GM12878 (cell line): ENCODE results near the gene ANKRD34A. TPM values are rescaled to one million over a fixed set of nuclear protein-coding genes. Genes with fewer than 3 reads are reported as not detected.

Experiments used
- ATAC-seq: fragments of 200-7000 bp; cut with Tn5 transposase; 3 replicates; pipeline ENCODE4 v1.9.1; 2020; ENCODE audit warnings: mild to moderate bottlenecking, moderate library complexity
- BruUV-seq: library from RNA; stranded (reverse); fragments of 400-500 nt; replicated peaks from 2 replicates; lab custom pipeline; 2021; lab: Mats Ljungman, UMichigan
- CTCF ChIA-PET: fragments of 300-600 bp; sonication (Branson Sonifier 250); formaldehyde crosslinking; extraction: SDS; loops from one replicate; lab custom pipeline; 2021; ENCODE audit warnings: inconsistent platforms; lab: Yijun Ruan, JAX
- POLR2A ChIA-PET: fragments of 350-600 bp; formaldehyde crosslinking; extraction: SDS; loops from one replicate; lab custom pipeline; 2021; ENCODE audit warnings: inconsistent platforms; lab: Charles Lee
- RAD21 ChIA-PET: fragments of 300-600 bp; sonication (Branson Sonifier 250); formaldehyde crosslinking; loops from one replicate; lab custom pipeline; 2023; ENCODE audit warnings: antibody characterized with exemption; ENCODE audit not compliant: unreplicated experiment; lab: Charles Lee
- SMC1A ChIA-PET: fragments of 300-600 bp; sonication (Branson Sonifier 250); formaldehyde crosslinking; loops from one replicate; lab custom pipeline; 2023; ENCODE audit not compliant: unreplicated experiment, uncharacterized antibody; lab: Charles Lee
- DNase-seq: peaks from one replicate; pipeline ENCODE4 v3.0.0-alpha.2; 2011; ENCODE audit warnings: low read depth, low spot score
- FAIRE-seq: peaks from 3 replicates; lab custom pipeline; 2011; peaks lifted over from hg19 to GRCh38; lab: Jason Lieb, UNC
- H2AFZ ChIP-seq: 2 replicates; pipeline ENCODE4 v1.6.0; 2011; ENCODE audit warnings: low read depth, low read length, control low read depth; ENCODE audit not compliant: control insufficient read depth
- H3K27ac ChIP-seq: 2 replicates; pipeline ENCODE4 v1.5.1; 2011; ENCODE audit warnings: control low read depth; ENCODE audit not compliant: control insufficient read depth, insufficient read depth
- H3K27me3 ChIP-seq, 2 experiments: replicated peaks in 1 of 2; 2 replicates each; pipeline versions ENCODE4 v1.6.0 to v1.6.1; 2011; ENCODE audit warnings: low read length in 1 of 2; ENCODE audit not compliant: control insufficient read depth in 2 of 2, insufficient read depth in 2 of 2
- H3K36me3 ChIP-seq, 2 experiments: 2 replicates each; pipeline ENCODE4 v1.5.1; 2011; ENCODE audit warnings: low read length in 1 of 2; ENCODE audit not compliant: control insufficient read depth in 2 of 2, insufficient read depth in 2 of 2
- H3K4me1 ChIP-seq: 2 replicates; pipeline ENCODE4 v1.6.1; 2011; ENCODE audit warnings: mild to moderate bottlenecking, low read length, moderate library complexity, mixed read lengths; ENCODE audit not compliant: control insufficient read depth, insufficient read depth
- H3K4me2 ChIP-seq: 2 replicates; pipeline ENCODE4 v1.6.0; 2011; ENCODE audit warnings: control low read depth; ENCODE audit not compliant: control insufficient read depth, insufficient read depth
- H3K4me3 ChIP-seq: fragments of 200-600 bp; sonication (generic); 2 replicates; pipeline ENCODE4 v1.5.1; 2016
- H3K79me2 ChIP-seq: 2 replicates; pipeline ENCODE4 v1.6.0; 2011; ENCODE audit warnings: low read length; ENCODE audit not compliant: control insufficient read depth, insufficient read depth
- H3K9ac ChIP-seq: 2 replicates; pipeline ENCODE4 v1.8.0; 2011; ENCODE audit warnings: low read length, control low read depth, mixed read lengths; ENCODE audit not compliant: control insufficient read depth, insufficient read depth
- H3K9me3 ChIP-seq: replicated peaks from 3 replicates; pipeline ENCODE4 v1.5.1; 2011; ENCODE audit warnings: mild to moderate bottlenecking, low read length; ENCODE audit not compliant: control insufficient read depth, insufficient read depth
- H4K20me1 ChIP-seq: 2 replicates; pipeline ENCODE4 v1.6.0; 2011; ENCODE audit not compliant: control insufficient read depth, insufficient read depth
- BHLHE40 ChIP-seq, 2 experiments: fragments of 450-650 bp in 1 of 2; IDR thresholded peaks; 2 replicates each; pipeline ENCODE4 v1.6.1; 2011 to 2017; ENCODE audit warnings: low read depth in 2 of 2, borderline replicate concordance in 1 of 2, improper control_type of control experiment in 1 of 2, low read length in 1 of 2, mild to moderate bottlenecking in 1 of 2
- CBX3 ChIP-seq: fragments of 200-600 bp; sonication (generic); IDR thresholded peaks from 2 replicates; pipeline ENCODE4 v1.6.1; 2016; ENCODE audit warnings: low read depth, borderline replicate concordance
- HDAC2 ChIP-seq: fragments of 200-600 bp; sonication (generic); IDR thresholded peaks from 2 replicates; pipeline ENCODE4 v1.6.1; 2017
- NR2C1 ChIP-seq: fragments of 450-650 bp; IDR thresholded peaks from 2 replicates; pipeline ENCODE4 v1.6.1; 2017; ENCODE audit warnings: antibody characterized with exemption, mild to moderate bottlenecking, moderate library complexity
- POLR2AphosphoS2 ChIP-seq: IDR thresholded peaks from 2 replicates; pipeline ENCODE4 v1.6.1; 2011; ENCODE audit warnings: low read depth, mild to moderate bottlenecking, low read length, improper control_type of control experiment, moderate library complexity
- STAT3 ChIP-seq: IDR thresholded peaks from 2 replicates; pipeline ENCODE4 v1.6.1; 2011; ENCODE audit warnings: low read depth, low read length, improper control_type of control experiment
- YBX1 ChIP-seq: fragments of 450-650 bp; IDR thresholded peaks from 2 replicates; pipeline ENCODE4 v1.6.1; 2016; ENCODE audit warnings: antibody characterized with exemption
- YY1 ChIP-seq: IDR thresholded peaks from 2 replicates; pipeline ENCODE4 v1.6.1; 2011; ENCODE audit warnings: low read depth, mild to moderate bottlenecking, low read length
- ZNF207 ChIP-seq: fragments of 450-650 bp; IDR thresholded peaks from 2 replicates; pipeline ENCODE4 v1.6.1; 2014; ENCODE audit warnings: antibody characterized with exemption, mild to moderate bottlenecking, borderline replicate concordance
- ZNF24 ChIP-seq: fragments of 450-650 bp; IDR thresholded peaks from 2 replicates; pipeline ENCODE4 v1.6.1; 2017; ENCODE audit warnings: antibody characterized with exemption, mild to moderate bottlenecking
- WGBS: methylation state at CpG from one replicate; pipeline ENCODE4 v1.1.6; 2016; ENCODE audit warnings: low lambda C conversion rate; ENCODE audit not compliant: insufficient replicate concordance, insufficient coverage; ENCODE audit errors: missing lambda C conversion rate; 5-methylcytosine and 5-hydroxymethylcytosine counted together
- in situ Hi-C: fragments of 300-500 bp; cut with MboI; formaldehyde crosslinking; loops from 9 replicates; pipeline ENCODE4 v1.14.3; 2018; ENCODE audit warnings: mixed read lengths
- intact Hi-C: fragments of 100-400 bp; cut with micrococcal nuclease; formaldehyde crosslinking; loops from one replicate; pipeline ENCODE4 v1.14.2; 2022; ENCODE audit not compliant: unreplicated experiment
- polyA plus RNA-seq, 11 experiments: library from polyadenylated mRNA; depleted of rRNA in 4 of 11; unstranded in 6 of 11; stranded (reverse) in 5 of 11; fragments of >200 nt; fragmentation: Nextera tagmentation in 4 of 11; fragmentation: Illumina TruSeq in 1 of 11; extraction: Ambion mirVana in 4 of 11; extraction: Trizol in 1 of 11; gene quantifications; 1 replicate in 1 of 11; 2 replicates in 10 of 11; pipeline versions ENCODE4 v1.2.1 to v1.2.3, GENCODE V29; 2011 to 2016; ENCODE audit warnings: inconsistent platforms in 2 of 11, missing spikeins in 2 of 11, low read depth in 1 of 11
- total RNA-seq, 4 experiments: library from RNA; depleted of rRNA in 3 of 4; stranded (reverse); fragments of >200 nt in 3 of 4; fragmentation: Illumina TruSeq in 1 of 4; extraction: Trizol in 1 of 4; gene quantifications; 2 replicates each; pipeline versions ENCODE4 v1.2.1 to v1.2.3, GENCODE V29; 2013 to 2021
- TF ChIP-seq, protein P1 (sequence below): fragments of 450-650 bp; IDR thresholded peaks from 2 replicates; pipeline ENCODE4 v1.6.1; 2017; ENCODE audit warnings: mild to moderate bottlenecking, moderate library complexity
- TF ChIP-seq, protein P2 (sequence below): IDR thresholded peaks from 2 replicates; pipeline ENCODE4 v1.6.1; 2012; ENCODE audit warnings: low read depth, low read length, improper control_type of control experiment
- TF ChIP-seq, protein P3 (sequence below): fragments of 450-650 bp; IDR thresholded peaks from 2 replicates; pipeline ENCODE4 v1.6.1; 2017; ENCODE audit warnings: mild to moderate bottlenecking, low read depth, inconsistent platforms; ENCODE audit not compliant: poor library complexity, severe bottlenecking

Gene ANKRD34A
- total and polyA plus RNA-seq, 10 of the 15 experiments (the other 5 are each of a cell fraction or from before 2014, with no cell fraction given): 0.40 to 3.5 (median 1.6) TPM

DNA sequence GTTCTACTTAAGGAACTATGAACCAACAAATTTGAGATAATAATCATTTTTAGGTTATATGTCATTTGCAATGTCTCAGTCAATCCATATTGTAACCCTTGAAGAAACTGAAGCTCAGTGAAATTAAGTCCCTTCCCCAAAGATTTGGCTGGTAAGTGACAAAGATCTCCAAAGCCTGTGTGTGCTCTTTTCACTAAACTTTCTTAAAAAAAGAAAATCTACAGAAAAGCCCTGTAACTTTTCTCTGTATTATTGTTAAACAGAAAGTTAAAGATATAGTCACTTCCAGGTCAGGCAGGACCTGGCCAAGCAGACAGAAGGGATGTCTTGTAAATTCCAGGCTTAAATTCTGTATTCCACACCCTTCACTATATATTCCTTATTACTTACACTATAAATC lies 8.0 kb downstream of the ANKRD34A start (continued):
- no peak for TF ChIP-seq STAT3
- TF ChIP-seq, protein P1, sequence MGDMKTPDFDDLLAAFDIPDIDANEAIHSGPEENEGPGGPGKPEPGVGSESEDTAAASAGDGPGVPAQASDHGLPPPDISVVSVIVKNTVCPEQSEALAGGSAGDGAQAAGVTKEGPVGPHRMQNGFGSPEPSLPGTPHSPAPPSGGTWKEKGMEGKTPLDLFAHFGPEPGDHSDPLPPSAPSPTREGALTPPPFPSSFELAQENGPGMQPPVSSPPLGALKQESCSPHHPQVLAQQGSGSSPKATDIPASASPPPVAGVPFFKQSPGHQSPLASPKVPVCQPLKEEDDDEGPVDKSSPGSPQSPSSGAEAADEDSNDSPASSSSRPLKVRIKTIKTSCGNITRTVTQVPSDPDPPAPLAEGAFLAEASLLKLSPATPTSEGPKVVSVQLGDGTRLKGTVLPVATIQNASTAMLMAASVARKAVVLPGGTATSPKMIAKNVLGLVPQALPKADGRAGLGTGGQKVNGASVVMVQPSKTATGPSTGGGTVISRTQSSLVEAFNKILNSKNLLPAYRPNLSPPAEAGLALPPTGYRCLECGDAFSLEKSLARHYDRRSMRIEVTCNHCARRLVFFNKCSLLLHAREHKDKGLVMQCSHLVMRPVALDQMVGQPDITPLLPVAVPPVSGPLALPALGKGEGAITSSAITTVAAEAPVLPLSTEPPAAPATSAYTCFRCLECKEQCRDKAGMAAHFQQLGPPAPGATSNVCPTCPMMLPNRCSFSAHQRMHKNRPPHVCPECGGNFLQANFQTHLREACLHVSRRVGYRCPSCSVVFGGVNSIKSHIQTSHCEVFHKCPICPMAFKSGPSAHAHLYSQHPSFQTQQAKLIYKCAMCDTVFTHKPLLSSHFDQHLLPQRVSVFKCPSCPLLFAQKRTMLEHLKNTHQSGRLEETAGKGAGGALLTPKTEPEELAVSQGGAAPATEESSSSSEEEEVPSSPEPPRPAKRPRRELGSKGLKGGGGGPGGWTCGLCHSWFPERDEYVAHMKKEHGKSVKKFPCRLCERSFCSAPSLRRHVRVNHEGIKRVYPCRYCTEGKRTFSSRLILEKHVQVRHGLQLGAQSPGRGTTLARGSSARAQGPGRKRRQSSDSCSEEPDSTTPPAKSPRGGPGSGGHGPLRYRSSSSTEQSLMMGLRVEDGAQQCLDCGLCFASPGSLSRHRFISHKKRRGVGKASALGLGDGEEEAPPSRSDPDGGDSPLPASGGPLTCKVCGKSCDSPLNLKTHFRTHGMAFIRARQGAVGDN: no peak

DNA sequence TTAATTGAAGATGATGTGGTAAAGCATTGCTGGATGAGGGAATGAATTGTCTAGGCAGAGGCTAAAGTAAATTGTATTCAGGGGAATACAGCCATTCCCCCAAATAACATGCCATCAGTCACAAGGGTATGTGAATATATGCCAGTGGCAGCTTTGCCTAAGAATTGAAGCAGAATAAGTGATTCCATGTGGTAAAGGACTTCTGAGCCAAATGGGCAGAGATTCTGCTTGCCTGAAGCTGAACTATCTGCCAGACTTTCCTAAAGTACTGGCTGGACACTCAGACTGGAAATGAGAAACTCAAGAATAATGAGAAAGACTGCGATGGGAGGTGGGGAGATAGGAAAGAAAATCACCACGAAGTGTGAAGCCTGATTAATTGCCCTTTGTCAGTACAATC lies 8.9 kb downstream of the ANKRD34A start:
- peaks cover 21% of the 10 kb centered on the region for H3K79me2 ChIP-seq
- POLR2A ChIA-PET: interaction anchor here (0.5 to 5.8 kb wide), 6 partner anchors 9 to 167 kb away, joined by 3 to 58 read pairs (median 10); partner anchors contain the start of genes ANKRD34A, HJV, POLR3GL and RBM8A
- in situ Hi-C loops (no loop called here), intact Hi-C loops (no loop called here)
- no peaks in the 10 kb centered on the region; a peak in 1 of 4 replicates for H3K36me3 ChIP-seq
- DNase-seq: no peak
- SMC1A ChIA-PET: interaction anchor here (0.6 to 2.8 kb wide), 12 partner anchors 9 to 121 kb away, joined by 3 to 15 read pairs (median 4); partner anchors contain the start of genes ANKRD34A, NUDT17, POLR3GL and RBM8A
- H3K27me3 ChIP-seq: no peaks in the 10 kb centered on the region
- no peak for FAIRE-seq
- H3K4me3 ChIP-seq: no peak overlapping the region
- peak overlapping the region; percentile 93 for H3K4me2 ChIP-seq
- H2AFZ ChIP-seq: no peak overlapping the region
- H3K9me3 ChIP-seq: no peaks in the 10 kb centered on the region
- RAD21 ChIA-PET: interaction anchor here (0.9 to 4.7 kb wide), 4 partner anchors 9 to 96 kb away, joined by 3 to 47 read pairs (median 8); partner anchors contain the start of genes ANKRD34A and POLR3GL
- 89% methylated on average over 2 of the region's 2 CpGs for WGBS
- no peaks in the 10 kb centered on the region for H3K4me1 ChIP-seq
- CTCF ChIA-PET: interaction anchor here (0.6 to 4.1 kb wide), 5 partner anchors 21 to 52 kb away, joined by 3 to 27 read pairs (median 4); partner anchors contain the start of genes ITGA10 and RBM8A
- H3K9ac ChIP-seq: no peak overlapping the region
- H3K27ac ChIP-seq: no peak overlapping the region
- ATAC-seq: no peak
- no TSS peak for BruUV-seq
- H4K20me1 ChIP-seq: no peaks in the 10 kb centered on the region
- TF ChIP-seq ZNF24 (no peak), POLR2AphosphoS2 (no peak), NR2C1 (no peak), BHLHE40 (IDR thresholded peaks at IDR 0.05; ENCODE audit: borderline replicate concordance in 1 of 2, low read depth in 2 of 2, low read length in 1 of 2) (no peak), CBX3 (no peak), ZNF207 (no peak), YY1 (no peak), YBX1 (no peak), HDAC2 (no peak)
- TF ChIP-seq, protein P2, sequence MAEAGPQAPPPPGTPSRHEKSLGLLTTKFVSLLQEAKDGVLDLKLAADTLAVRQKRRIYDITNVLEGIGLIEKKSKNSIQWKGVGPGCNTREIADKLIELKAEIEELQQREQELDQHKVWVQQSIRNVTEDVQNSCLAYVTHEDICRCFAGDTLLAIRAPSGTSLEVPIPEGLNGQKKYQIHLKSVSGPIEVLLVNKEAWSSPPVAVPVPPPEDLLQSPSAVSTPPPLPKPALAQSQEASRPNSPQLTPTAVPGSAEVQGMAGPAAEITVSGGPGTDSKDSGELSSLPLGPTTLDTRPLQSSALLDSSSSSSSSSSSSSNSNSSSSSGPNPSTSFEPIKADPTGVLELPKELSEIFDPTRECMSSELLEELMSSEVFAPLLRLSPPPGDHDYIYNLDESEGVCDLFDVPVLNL: no peak
- TF ChIP-seq, protein P3, sequence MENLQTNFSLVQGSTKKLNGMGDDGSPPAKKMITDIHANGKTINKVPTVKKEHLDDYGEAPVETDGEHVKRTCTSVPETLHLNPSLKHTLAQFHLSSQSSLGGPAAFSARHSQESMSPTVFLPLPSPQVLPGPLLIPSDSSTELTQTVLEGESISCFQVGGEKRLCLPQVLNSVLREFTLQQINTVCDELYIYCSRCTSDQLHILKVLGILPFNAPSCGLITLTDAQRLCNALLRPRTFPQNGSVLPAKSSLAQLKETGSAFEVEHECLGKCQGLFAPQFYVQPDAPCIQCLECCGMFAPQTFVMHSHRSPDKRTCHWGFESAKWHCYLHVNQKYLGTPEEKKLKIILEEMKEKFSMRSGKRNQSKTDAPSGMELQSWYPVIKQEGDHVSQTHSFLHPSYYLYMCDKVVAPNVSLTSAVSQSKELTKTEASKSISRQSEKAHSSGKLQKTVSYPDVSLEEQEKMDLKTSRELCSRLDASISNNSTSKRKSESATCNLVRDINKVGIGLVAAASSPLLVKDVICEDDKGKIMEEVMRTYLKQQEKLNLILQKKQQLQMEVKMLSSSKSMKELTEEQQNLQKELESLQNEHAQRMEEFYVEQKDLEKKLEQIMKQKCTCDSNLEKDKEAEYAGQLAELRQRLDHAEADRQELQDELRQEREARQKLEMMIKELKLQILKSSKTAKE: no peak
